OCI-LY3 (cell line): ENCODE results near the gene METTL3.

Experiments
- CTCF ChIP-seq: fragments of 200-600, 300-600 bp; sonication (generic); IDR thresholded peaks from 2 replicates; pipeline ENCODE4 v1.5.1; 2014; ENCODE audit warnings: antibody characterized with exemption, low read length, low read depth
- EZH2phosphoT487 ChIP-seq: fragments of 200-600 bp; shearing (Covaris generic); IDR thresholded peaks from 2 replicates; pipeline ENCODE4 v1.6.1; 2018; ENCODE audit warnings: antibody characterized with exemption, mixed run types, low read depth

GRCh38 chr14:21543521-21543960 lies 32.4 kb upstream of the METTL3 start:
- no peak for TF ChIP-seq CTCF
- no peak for TF ChIP-seq EZH2phosphoT487
